LNCaP clone FGC (cell line): ENCODE results near the gene TIAM1.

Experiments
- DNase-seq: peaks from one replicate; pipeline ENCODE4 v3.0.0-alpha.2; 2011; ENCODE audit warnings: low read depth
- H3K4me3 ChIP-seq: 2 replicates; pipeline ENCODE4 v1.5.1; 2011; ENCODE audit warnings: mild to moderate bottlenecking, low read depth, low read length, control low read depth
- CTCF ChIP-seq: IDR thresholded peaks from 2 replicates; pipeline ENCODE4 v1.5.1; 2012; ENCODE audit warnings: mild to moderate bottlenecking; ENCODE audit not compliant: control insufficient read depth, insufficient read depth; ENCODE audit errors: extremely low read depth

The TIAM1 gene

GRCh38 chr21:31211836-31212235 lies 132.2 kb downstream of the TIAM1 start:
- TF ChIP-seq CTCF: no peak
- DNase-seq: no peak
- no peak overlapping the region for H3K4me3 ChIP-seq

DNA sequence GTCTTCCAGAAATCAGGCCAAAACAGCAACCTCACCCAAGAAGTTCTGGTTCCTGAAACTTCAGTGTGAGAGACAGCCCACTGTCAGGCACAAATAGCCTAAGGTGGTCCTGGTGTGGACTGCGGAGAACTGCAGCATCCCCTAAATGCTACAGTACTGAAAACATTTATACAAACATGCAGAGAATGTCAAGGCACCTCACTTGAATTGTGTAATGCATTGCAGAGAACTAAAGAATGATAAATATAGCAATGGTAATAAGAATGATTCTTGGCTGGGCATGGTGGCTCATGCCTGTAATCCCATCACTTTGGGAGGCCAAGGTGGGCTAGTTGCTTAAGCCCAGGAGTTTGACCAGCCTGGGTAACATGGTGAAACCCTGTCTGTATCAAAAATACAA lies 138.6 kb downstream of the TIAM1 start:
- no peak overlapping the region for H3K4me3 ChIP-seq
- TF ChIP-seq CTCF: no peak
- no peak for DNase-seq

GRCh38 chr21:31204801-31205200 lies 139.3 kb downstream of the TIAM1 start:
- DNase-seq: no peak
- no peak for TF ChIP-seq CTCF
- no peak overlapping the region for H3K4me3 ChIP-seq

GRCh38 chr21:31203431-31204054 lies 140.5 kb downstream of the TIAM1 start:
- DNase-seq: no peak
- no peak for TF ChIP-seq CTCF
- H3K4me3 ChIP-seq: no peak overlapping the region

GRCh38 chr21:31201548-31201947 lies 142.5 kb downstream of the TIAM1 start:
- no peak overlapping the region for H3K4me3 ChIP-seq

DNA sequence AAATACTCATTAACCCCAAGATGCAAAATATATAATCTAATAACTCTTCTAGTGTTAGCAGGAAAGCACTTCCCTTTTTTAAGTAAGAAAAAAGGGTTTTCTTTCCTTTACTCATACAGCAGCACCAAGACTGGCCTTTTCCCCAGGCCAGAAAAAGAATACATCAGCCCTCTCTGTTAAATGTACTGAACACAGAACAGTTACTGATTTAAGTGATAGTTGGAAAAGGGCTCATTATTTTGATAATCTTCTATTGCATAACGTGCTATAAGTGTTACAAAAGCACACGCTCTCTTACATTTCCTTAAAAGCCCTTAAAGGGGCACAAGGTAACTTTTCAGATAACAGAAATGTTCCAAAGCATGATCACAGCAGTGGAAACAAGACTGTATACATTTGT lies 142.9 kb downstream of the TIAM1 start:
- DNase-seq: no peak
- no peak overlapping the region for H3K4me3 ChIP-seq
- no peak for TF ChIP-seq CTCF

More at GRCh38 chr21:31201548-31201947, 142.5 kb downstream of the TIAM1 start:
- DNase-seq: no peak
- TF ChIP-seq CTCF: no peak

DNA sequence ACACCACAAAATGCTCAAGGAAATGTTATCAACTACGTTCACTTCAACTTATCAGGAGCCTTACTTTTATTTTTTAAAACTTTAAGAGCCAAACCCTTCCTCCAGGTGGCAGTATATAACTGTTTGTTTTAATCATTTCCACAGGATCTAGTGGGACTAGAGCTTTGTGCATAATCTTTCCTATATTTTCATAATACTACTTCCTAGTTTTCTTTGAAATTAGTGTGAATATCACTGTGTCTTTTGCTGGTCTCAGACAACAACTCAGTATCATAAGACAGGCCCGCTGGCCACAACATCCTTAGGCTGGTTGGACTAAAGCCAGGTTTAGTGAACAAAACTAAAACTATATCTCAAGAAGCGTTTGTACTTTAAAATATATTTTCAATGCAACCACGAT lies 145.5 kb downstream of the TIAM1 start:
- no peak overlapping the region for H3K4me3 ChIP-seq
- peak; percentile 33 for DNase-seq
- peak; percentile 51 for TF ChIP-seq CTCF
